Kidney glomerular epithelial cell (primary cell): ENCODE measurements around the gene DNM3.

Experiments used
- DNase-seq: peaks from one replicate; lab custom pipeline; 2025; lab: John Stamatoyannopoulos, UW

Gene DNM3

GRCh38 chr1:172326136-172326535 is 484.8 kb downstream of the DNM3 start:
- DNase-seq, result no peak

GRCh38 chr1:172328266-172328665 is 487.0 kb downstream of the DNM3 start:
- DNase-seq, result no peak

DNA sequence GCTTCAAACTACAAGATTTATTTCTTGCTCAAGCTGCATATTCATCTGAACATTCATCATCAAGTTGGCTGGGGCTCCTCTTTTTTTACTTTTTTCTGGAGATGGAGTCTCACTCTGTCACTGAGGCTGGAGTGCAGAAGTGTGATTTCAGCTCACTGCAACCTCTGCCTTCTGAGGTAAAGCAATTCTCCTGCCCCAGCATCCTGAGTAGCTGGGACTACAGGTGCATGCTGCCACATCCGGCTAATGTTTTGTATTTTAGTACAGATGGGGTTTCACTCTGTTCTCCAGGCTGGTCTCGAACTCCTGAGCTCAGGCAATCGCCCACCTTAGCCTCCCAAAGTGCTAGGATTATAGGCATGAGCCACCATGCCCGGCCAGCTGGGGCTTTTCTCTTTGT is 490.9 kb downstream of the DNM3 start:
- DNase-seq, result no peak

DNA sequence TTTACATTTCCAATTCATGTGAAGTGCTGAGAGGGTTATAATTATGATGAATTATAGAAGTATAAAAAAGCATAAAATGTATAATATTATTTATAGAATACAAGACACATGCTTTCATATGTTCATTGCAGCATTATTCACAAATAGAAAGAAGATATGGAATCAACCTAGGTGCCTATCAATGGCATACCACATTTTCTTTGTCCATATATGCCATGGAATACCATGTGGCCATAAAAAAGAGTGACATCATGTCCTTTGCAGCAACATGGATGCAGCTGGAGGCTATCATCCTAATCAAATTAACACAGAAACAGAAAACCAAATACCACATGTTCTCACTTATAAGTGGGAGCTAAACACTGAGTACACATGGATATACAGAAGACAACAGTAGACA is 494.1 kb downstream of the DNM3 start:
- DNase-seq, result no peak

DNA sequence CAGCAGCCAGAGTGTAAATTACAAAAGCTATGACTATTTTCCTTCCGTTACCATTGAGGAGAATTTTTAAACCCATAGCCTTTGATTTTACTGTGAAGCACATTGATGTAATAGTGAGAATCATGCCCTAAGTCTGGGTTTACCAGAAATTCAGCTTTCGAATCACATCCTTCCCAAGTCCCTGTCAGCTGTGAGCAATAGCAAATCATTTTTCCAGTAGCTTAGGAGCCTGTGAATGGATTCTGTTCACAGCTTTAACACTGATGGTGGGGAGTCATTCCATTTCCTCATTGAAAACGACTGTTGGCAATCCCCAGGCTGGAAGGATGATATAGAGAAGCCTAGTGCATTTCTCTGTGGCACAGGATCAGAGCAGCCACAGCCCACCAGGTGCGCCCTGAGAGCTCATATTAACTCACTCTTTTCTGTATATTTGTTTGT is 497.0 kb downstream of the DNM3 start:
- DNase-seq, result no peak

DNA sequence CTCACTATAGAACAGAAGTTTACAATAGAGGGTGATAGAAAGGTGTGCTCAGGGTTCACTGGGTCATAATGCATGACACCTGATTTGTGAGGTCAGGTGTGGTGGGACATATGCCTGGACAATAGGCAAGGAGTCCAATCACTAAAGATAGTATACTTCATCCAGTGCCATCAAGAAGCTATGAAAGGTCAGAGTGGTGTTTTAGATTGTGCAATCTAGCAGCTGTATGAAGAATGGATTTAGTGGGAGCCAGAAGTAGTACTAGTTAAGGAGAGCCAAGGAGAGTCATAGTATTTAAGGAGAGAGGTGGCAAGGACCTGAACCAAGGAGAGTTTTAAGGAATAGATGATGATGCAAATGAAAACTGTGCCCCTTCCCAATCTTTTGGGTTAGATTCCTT is 498.5 kb downstream of the DNM3 start:
- no peak for DNase-seq

DNA sequence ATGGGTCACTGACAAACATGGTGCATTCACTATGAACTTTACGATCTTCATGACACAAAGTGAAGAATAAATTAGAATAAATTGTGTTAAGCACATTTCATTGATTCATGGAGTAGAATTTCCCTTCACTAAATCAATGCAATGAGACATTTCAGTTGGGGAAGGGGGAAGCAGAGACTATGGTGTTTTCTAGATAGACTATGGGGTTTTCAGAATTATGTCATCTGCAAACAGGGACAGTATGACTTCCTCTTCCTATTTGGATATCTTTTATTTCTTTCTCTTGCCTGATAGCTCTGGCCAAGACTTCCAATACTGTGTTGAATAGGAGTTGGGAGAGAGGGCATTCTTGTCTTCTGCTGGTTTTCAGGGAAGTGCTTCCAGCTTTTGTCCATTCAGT is 499.2 kb downstream of the DNM3 start:
- no peak for DNase-seq

GRCh38 chr1:172341697-172342096 is 500.4 kb downstream of the DNM3 start:
- no peak for DNase-seq

GRCh38 chr1:172342584-172343239 is 501.4 kb downstream of the DNM3 start:
- DNase-seq, result peak; percentile 54

DNA sequence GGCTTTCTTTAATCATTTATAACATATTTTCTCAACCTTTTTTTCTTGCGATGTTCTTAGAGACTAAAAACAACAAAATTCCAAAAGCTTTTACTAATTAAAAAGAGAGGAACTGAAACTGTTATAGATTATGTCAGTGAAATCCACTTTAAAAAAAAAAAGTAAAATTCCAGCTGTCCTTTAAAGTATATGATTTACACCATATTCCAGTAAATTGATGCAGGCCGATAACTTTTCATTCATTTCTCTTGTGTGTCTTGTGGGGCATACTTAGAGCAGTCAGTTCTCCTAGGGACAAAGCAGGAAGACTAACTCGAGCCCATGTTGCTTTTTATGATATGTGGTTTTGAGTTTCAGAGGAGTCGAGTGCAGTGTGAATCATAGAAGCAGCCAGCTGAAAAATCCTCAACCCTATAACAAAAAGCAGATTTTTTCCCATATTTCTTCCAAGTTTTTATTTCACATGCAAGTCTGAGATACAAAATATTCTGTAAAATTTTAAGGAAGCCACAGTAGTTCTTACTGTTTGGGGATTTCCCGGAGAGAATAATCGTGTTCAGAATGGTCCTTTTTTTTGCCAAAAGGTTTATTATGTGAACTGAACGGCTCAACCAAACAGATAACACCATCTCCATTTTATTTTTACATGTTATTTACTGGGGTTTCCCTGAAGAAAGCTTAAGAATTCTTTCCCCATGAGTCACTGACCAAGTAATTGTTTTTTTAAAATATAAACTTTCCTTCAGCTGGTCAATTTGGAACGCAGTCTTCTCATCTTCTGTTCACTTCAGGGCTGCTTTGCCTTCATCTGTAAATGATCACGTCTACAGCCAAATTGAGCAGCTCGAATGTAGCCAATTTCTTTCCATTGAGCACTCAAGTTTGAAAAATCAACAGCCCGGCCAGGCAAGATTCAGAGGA is 502.2 kb downstream of the DNM3 start:
- DNase-seq, result peak; percentile 94

GRCh38 chr1:172344444-172344843 is 503.1 kb downstream of the DNM3 start:
- DNase-seq, result no peak

- DNase-seq, result no peak
Measured at GRCh38 chr1:172345077-172345476, 503.8 kb downstream of the DNM3 start.

- no peak for DNase-seq
Measured at GRCh38 chr1:172347416-172347815, 506.1 kb downstream of the DNM3 start.

DNA sequence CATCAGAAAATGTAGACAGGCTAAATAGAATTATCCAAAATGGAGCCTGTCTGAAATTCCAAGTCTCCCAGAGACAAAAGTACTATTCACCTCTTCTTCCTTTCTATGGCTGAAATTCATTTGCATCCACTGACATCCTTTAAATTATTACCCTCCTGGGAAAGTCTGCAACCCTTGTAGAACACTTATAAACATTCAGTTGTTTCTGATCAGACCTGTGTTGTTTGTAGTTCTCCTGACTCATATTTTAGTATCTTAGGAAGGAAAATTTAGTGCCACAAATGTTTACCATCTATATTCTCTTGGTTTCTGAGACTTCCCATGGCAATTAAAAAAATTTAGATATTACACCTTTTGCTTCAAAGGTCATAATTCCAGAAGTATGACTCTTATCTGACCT is 509.6 kb downstream of the DNM3 start:
- DNase-seq, result no peak

DNA sequence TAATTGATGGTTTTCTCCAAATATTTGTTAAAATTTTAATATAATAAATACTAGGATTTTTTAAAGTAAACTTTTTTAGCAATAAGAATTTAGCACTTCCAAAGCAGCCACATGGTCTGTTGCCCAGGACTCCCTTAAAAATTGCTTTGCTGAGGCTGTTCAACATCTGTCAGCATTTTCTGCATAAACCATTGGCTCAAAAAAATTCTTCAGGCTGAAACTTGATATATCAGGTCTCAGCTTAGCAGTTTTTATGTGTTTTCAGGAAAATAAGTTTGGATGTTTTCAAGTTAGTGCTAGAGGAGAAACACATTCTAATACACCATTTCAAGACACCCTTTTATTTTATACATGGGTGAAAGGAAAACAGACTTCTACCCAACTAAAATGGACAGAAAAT is 510.0 kb downstream of the DNM3 start:
- no peak for DNase-seq

GRCh38 chr1:172351754-172352161 is 510.5 kb downstream of the DNM3 start:
- DNase-seq, result peak; percentile 42

DNA sequence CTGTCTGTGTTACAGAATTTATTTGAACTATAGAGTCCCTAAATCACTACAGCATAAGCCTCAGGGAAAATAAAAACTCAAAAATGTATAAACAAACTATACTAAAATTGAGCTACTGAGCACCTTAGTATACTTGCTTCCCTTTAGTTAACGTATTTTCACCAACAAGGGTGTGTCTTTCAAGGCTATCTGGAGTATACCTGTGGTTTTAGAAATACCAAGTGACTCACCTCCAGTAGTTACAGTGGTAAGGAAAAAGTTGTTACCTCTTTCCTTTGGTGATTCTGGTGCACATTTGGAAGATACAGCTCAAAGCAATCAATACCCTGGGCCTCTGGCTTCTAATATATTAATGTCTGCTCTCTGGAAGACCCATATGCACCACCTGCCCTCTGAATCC is 511.1 kb downstream of the DNM3 start:
- peak; percentile 12 for DNase-seq

GRCh38 chr1:172354291-172355274 is 513.3 kb downstream of the DNM3 start:
- no peak for DNase-seq

DNA sequence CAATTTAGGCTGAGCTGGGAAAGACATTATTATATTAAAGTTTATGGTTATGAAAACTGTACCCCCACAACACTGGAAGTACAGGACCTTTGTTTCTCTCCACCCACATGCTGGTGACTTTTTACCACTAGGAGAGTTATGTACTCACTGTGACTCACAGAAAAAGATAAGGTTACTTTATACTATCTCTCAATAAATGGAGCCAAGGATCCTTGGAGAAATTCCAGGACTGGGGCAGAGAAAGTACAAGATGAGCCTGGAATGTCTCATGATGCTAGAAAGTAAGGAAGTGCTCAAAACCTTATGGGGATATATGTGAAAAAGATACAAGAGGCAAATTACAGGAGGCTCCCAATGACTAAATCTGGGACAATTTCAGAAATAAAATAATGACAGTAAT is 515.3 kb downstream of the DNM3 start:
- peak; percentile 62 for DNase-seq

DNA sequence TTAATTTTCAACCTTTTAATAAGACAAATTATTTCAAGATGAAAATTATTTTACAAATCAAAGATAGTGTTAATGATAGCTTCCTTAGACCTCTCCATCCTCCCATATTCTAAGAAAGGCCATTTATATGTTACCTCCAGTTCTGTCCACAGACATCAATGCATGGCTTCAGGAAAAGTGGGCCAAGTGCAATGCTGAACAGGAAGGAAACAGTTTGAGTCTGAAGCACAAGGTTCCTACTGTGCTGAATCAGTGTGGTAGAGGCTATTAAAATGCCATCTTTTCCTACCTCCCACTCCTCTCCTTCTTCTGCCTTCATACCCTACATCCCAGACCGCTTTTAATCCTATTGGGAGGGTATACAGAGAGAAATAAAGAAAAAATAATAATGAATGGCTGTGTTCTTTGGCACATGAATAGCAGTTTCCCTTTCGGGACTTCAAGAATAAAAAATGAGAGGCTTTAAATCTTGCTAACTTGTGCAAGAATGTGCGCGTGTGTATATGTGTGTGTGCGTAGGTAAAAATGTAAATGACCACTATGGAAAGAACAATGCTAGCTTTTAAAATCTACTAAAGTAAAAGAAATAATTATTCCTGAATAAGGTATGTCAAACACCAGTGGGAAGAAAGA is 516.6 kb downstream of the DNM3 start:
- DNase-seq, result no peak

- peak; percentile 87 for DNase-seq
Measured at GRCh38 chr1:172359491-172359999, 518.2 kb downstream of the DNM3 start.
